OCI-LY3 (cell line): ENCODE measurements around the gene GSG1.

ENCODE experiments used
- EZH2phosphoT487 ChIP-seq: fragments of 200-600 bp; shearing (Covaris generic); IDR thresholded peaks from 2 replicates; pipeline ENCODE4 v1.6.1; 2018; ENCODE audit warnings: antibody characterized with exemption, mixed run types, low read depth
- TF ChIP-seq, protein P1 (sequence below): fragments of 200-600, 300-600 bp; sonication (generic); IDR thresholded peaks from 2 replicates; pipeline ENCODE4 v1.5.1; 2014; ENCODE audit warnings: antibody characterized with exemption, low read length, low read depth

DNA sequence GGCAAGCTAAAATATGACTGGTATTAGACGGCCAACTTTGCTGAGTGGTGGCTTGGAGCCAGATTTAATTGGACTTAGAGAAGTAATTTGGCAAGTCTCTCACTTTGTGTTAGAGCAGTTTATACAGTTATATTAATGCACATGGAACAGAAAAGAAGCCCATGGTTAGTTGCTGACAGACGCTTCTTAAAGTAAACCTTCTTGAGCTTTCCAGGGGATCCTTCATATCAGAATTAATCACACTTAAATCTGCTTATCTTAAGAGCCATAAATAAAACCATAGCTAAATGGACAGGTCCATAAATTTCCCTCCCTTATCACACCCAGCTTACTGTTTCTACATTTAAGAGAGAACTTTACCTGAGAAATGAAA lies 9.6 kb downstream of the GSG1 start:
- TF ChIP-seq EZH2phosphoT487: no peak
- TF ChIP-seq, protein P1, sequence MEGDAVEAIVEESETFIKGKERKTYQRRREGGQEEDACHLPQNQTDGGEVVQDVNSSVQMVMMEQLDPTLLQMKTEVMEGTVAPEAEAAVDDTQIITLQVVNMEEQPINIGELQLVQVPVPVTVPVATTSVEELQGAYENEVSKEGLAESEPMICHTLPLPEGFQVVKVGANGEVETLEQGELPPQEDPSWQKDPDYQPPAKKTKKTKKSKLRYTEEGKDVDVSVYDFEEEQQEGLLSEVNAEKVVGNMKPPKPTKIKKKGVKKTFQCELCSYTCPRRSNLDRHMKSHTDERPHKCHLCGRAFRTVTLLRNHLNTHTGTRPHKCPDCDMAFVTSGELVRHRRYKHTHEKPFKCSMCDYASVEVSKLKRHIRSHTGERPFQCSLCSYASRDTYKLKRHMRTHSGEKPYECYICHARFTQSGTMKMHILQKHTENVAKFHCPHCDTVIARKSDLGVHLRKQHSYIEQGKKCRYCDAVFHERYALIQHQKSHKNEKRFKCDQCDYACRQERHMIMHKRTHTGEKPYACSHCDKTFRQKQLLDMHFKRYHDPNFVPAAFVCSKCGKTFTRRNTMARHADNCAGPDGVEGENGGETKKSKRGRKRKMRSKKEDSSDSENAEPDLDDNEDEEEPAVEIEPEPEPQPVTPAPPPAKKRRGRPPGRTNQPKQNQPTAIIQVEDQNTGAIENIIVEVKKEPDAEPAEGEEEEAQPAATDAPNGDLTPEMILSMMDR: no peak
